ENCODE results near the gene CD99L2. TPM values are rescaled to one million over a fixed set of nuclear protein-coding genes. Genes with fewer than 3 reads are reported as not detected.

CD99L2 gene
- total RNA-seq, 1 donor from 2014 or later: 30.8 TPM

DNA sequence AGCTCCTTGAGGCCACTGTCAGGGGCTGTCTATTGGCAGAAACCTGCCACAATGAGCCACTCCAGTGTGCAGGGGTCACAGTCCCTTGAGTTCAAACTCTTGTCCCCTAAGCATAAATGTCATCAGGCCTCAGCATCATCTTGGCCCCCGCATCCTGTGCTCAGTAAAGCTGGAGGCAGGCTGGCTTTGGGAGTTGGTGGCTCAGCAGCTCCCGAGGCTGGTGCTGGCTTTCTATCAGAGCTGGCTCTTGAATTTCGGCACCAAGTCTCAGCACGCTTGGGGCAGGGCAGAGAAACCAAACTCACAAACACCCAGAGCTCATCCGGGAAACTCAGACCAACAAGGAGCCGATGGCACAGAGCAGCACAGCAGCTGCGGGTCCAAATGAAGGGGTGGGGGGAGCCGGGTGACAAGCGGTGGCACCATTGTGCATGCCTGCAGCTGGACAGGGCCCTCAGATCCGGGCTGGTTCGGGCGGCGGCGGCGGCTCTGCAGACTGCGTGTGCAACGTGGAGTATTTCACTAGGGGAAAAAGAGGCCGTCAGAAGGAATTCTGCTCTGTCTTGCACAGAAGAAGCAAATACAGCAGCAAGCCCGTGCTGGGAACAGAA, 129.8 kb downstream of the CD99L2 start:
- Mint-ChIP-seq H3K4me3 (no peak overlapping the region), H3K27me3 (ENCODE audit: low read depth) (no peaks in the 10 kb centered on the region), H3K4me1 (peaks cover 4% of the 10 kb centered on the region), H3K36me3 (no peaks in the 10 kb centered on the region), H3K9me3 (peaks cover 3% of the 10 kb centered on the region), H3K27ac (no peak overlapping the region)
- TF ChIP-seq, protein P1, sequence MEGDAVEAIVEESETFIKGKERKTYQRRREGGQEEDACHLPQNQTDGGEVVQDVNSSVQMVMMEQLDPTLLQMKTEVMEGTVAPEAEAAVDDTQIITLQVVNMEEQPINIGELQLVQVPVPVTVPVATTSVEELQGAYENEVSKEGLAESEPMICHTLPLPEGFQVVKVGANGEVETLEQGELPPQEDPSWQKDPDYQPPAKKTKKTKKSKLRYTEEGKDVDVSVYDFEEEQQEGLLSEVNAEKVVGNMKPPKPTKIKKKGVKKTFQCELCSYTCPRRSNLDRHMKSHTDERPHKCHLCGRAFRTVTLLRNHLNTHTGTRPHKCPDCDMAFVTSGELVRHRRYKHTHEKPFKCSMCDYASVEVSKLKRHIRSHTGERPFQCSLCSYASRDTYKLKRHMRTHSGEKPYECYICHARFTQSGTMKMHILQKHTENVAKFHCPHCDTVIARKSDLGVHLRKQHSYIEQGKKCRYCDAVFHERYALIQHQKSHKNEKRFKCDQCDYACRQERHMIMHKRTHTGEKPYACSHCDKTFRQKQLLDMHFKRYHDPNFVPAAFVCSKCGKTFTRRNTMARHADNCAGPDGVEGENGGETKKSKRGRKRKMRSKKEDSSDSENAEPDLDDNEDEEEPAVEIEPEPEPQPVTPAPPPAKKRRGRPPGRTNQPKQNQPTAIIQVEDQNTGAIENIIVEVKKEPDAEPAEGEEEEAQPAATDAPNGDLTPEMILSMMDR (IDR thresholded peaks at IDR 0.05; ENCODE audit: unreplicated experiment): no peak
- DNase-seq (ENCODE audit: low spot score in 2 of 2, unreplicated experiment in 2 of 2): no peak

DNA sequence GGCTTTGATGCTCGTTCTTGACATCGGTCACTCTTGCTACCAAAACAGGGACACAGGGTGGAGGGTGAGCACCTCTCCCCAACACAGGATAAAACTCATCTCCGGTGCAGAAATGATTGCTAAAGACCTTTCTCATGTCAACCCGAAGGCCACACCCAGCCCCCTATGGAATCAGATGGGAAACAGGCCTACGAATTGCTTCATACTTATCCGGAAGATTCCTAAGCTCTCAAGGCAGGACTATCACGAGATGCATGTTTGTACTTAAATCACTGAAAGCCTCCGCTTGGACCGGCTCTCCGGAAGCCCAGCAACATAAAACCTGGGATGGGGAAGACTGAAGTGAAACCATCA, 130.4 kb downstream of the CD99L2 start:
- DNase-seq (ENCODE audit: low spot score in 2 of 2, unreplicated experiment in 2 of 2): no peak
- H3K27me3 Mint-ChIP-seq (ENCODE audit: low read depth): no peaks in the 10 kb centered on the region
- TF ChIP-seq, protein P1 (IDR thresholded peaks at IDR 0.05; ENCODE audit: unreplicated experiment): no peak
- no peaks in the 10 kb centered on the region for H3K36me3 Mint-ChIP-seq
- no peak overlapping the region for H3K27ac Mint-ChIP-seq
- no peak overlapping the region for H3K4me3 Mint-ChIP-seq
- H3K4me1 Mint-ChIP-seq: peaks cover 4% of the 10 kb centered on the region
- H3K9me3 Mint-ChIP-seq: peaks cover 3% of the 10 kb centered on the region

DNA sequence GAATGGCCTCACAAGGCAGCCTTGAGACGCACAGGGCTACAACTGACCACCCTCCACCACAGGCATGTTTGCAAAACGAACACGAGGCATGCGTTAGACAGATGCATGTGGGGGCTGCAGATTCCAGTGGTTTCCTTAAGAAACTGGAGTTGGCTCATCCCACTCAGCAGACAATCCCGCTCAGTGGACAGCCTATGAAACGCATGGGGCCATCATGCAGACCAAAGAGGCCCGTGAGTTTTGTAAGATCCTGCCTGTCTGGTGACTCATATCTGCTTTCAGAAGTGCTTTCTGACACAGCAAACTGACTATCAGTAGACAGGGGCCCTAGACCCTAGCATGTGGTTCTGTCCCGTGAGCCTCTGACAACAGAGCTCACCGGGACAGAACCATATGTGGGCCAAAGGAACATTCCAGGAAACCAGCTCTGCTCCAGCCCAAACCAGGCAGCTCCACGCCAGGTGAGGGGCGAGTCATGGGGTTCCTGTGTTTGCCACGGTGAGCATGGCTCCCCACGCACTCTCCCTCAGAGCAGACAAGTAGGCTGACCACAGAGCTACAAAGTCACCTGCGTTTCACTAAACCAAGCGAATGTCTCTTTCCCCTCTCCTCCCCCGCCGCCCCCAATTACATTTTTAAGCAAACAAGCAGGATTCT, 130.9 kb downstream of the CD99L2 start:
- Mint-ChIP-seq H3K4me3 (no peak overlapping the region), H3K4me1 (peaks cover 4% of the 10 kb centered on the region), H3K27me3 (ENCODE audit: low read depth) (no peaks in the 10 kb centered on the region), H3K27ac (no peak overlapping the region), H3K36me3 (no peaks in the 10 kb centered on the region), H3K9me3 (peaks cover 3% of the 10 kb centered on the region)
- TF ChIP-seq, protein P1 (IDR thresholded peaks at IDR 0.05; ENCODE audit: unreplicated experiment): no peak
- no peak for DNase-seq (ENCODE audit: low spot score in 2 of 2, unreplicated experiment in 2 of 2)

DNA sequence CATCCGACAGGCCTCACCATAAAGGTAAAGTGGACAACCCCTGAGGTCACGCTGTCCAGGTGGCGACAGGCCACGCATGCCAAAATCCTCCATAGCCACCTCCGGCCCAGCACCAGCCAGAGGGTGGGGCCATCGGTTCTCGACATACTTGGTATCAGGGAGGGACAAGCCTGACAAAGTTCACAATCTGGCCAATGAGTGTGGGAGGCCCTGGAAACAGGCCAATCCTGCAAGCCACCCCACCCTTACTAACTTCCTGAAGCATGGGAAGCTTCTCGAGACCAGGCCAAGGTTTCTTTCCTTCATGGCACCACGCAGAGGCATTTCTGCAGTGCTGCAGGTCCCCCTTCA, 131.4 kb downstream of the CD99L2 start:
- no peak for DNase-seq (ENCODE audit: low spot score in 2 of 2, unreplicated experiment in 2 of 2)
- TF ChIP-seq, protein P1 (IDR thresholded peaks at IDR 0.05; ENCODE audit: unreplicated experiment): no peak
- Mint-ChIP-seq H3K36me3 (no peaks in the 10 kb centered on the region), H3K4me3 (no peak overlapping the region), H3K27ac (no peak overlapping the region), H3K27me3 (ENCODE audit: low read depth) (no peaks in the 10 kb centered on the region), H3K4me1 (peaks cover 4% of the 10 kb centered on the region), H3K9me3 (peaks cover 3% of the 10 kb centered on the region)

DNA sequence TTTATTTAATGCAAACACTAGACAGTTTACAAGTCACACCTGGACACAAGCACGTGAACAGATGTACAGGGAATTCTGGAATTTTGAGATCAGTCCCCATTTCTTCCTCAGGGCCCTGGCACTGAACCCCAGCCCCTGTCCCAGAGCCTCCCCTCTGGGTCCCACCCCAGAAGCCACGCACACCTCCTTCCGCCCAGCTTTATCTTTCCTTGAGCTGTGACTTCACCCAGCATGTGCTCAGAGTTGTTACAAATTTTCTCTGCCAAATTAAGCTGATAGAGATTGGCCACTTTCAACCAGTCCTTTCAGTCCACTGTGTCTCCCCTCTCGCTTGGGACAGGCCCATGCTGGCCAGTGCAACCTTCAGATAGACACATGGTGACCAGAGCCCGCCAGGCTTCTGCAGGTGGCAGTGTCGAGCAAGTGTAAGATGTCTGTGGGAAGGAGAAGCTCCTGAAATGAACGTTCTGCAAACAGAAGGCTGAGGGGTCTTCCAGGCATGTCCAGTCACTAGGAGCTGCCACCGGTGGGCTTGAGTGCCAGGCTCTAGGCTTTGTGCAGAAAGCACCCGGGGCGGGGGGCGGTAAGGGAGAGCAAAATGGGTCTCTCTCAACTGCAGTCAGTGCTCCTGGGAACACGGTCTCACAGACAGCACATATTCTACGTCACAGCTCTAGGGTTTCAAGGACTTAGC, 132.0 kb downstream of the CD99L2 start:
- peaks cover 3% of the 10 kb centered on the region for H3K9me3 Mint-ChIP-seq
- no peak overlapping the region for H3K4me3 Mint-ChIP-seq
- no peaks in the 10 kb centered on the region for H3K27me3 Mint-ChIP-seq (ENCODE audit: low read depth)
- H3K4me1 Mint-ChIP-seq: peaks cover 4% of the 10 kb centered on the region
- no peaks in the 10 kb centered on the region for H3K36me3 Mint-ChIP-seq
- no peak overlapping the region for H3K27ac Mint-ChIP-seq
- TF ChIP-seq, protein P1 (IDR thresholded peaks at IDR 0.05; ENCODE audit: unreplicated experiment): no peak
- no peak for DNase-seq (ENCODE audit: low spot score in 2 of 2, unreplicated experiment in 2 of 2)
